Calu3 (cell line): ENCODE results near the gene LRRC1. TPM values are rescaled to one million over a fixed set of nuclear protein-coding genes. Genes with fewer than 3 reads are reported as not detected.

Experiments used
- BruUV-seq: library from RNA; stranded (reverse); fragments of 400-500 nt; replicated peaks from 2 replicates; lab custom pipeline; 2021; lab: Mats Ljungman, UMichigan
- CTCF ChIA-PET: fragments of 300-600 bp; sonication (Branson Sonifier 250); formaldehyde crosslinking; loops from one replicate; lab custom pipeline; 2022; ENCODE audit warnings: antibody characterized with exemption; lab: Charles Lee
- DNase-seq: peaks from one replicate; pipeline ENCODE4 v3.0.0; 2022
- H3K27ac Mint-ChIP-seq: one replicate; pipeline ENCODE4 v1.8.0; 2022; ENCODE audit warnings: mixed read lengths; ENCODE audit not compliant: unreplicated experiment
- H3K27me3 Mint-ChIP-seq: one replicate; pipeline ENCODE4 v1.8.0; 2022; ENCODE audit warnings: mixed read lengths; ENCODE audit not compliant: unreplicated experiment
- H3K36me3 Mint-ChIP-seq: one replicate; pipeline ENCODE4 v1.8.0; 2022; ENCODE audit warnings: mild to moderate bottlenecking, moderate library complexity, mixed read lengths; ENCODE audit not compliant: insufficient read depth, unreplicated experiment
- H3K4me1 Mint-ChIP-seq: one replicate; pipeline ENCODE4 v1.8.0; 2022; ENCODE audit warnings: mild to moderate bottlenecking, low read depth, mixed read lengths; ENCODE audit not compliant: unreplicated experiment
- H3K4me3 Mint-ChIP-seq: one replicate; pipeline ENCODE4 v1.8.0; 2022; ENCODE audit warnings: mild to moderate bottlenecking, low read depth, moderate library complexity, mixed read lengths; ENCODE audit not compliant: unreplicated experiment
- H3K9me3 Mint-ChIP-seq: one replicate; pipeline ENCODE4 v1.8.0; 2022; ENCODE audit warnings: low read depth, mixed read lengths; ENCODE audit not compliant: unreplicated experiment
- intact Hi-C: fragments of 100-400 bp; cut with micrococcal nuclease; formaldehyde crosslinking; loops from one replicate; pipeline ENCODE4 v1.10.0; 2022; ENCODE audit not compliant: unreplicated experiment
- total RNA-seq: library from RNA; stranded (reverse); gene quantifications from 2 replicates; pipeline ENCODE4 v1.2.3, GENCODE V29; 2022
- TF ChIP-seq, protein P1 (sequence below): fragments of 200-600 bp; IDR thresholded peaks from one replicate; pipeline ENCODE4 v1.8.0; 2022; ENCODE audit warnings: antibody characterized with exemption; ENCODE audit not compliant: unreplicated experiment

Gene LRRC1
- total RNA-seq, 1 experiment from 2014 or later, result 26.6 TPM

DNA sequence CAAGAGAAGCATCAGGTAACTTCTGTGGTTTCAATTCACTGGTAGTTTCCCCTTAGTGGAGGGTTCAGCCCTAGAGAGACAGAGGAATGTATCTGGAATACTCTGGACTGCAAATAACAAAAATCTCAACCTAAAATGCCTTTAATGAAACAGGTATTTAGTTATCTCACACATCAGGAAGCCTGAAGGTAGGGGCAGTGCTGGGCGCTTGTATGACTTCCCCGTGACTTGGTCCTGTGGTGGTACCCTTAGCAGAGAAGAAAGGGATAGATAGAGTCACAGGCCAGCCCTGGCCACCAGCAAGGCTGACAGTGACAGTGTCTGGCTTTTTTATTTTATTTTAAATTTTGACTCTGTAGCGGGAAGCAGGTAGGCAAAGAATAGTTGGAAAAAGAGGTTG, 14.9 kb downstream of the LRRC1 start:
- intact Hi-C loops, result loop anchor here (5.0 kb wide), 1 partner anchor 118 kb away; no protein-coding TSS in a partner anchor
- BruUV-seq, result no TSS peak
- H3K4me3 Mint-ChIP-seq, result no peak overlapping the region

DNA sequence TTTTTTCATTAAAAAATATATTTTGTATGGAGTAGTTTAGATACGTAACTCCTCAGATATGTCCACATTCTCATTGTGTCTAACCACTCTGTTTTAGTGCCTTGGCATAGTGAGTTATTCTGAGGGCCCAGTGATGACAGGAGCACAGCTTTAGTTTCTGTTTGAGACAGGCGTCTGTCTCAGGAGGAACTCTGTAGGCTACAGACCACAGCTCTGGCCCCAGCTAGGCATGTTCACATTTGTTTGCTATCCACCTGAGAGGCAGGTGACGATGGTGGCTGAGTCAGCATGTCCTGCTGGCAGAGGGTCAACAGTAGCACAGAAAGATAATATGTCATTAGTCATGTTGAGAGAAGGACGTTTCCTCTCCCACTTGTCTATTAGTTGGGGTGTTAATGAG, 16.3 kb downstream of the LRRC1 start:
- no TSS peak for BruUV-seq
- H3K4me1 Mint-ChIP-seq, result peaks cover 68% of the 10 kb centered on the region
- no peaks in the 10 kb centered on the region for H3K9me3 Mint-ChIP-seq
- intact Hi-C loops, result loop anchor here (5.0 kb wide), 1 partner anchor 116 kb away; no protein-coding TSS in a partner anchor
- CTCF ChIA-PET, result interaction anchor here (0.6 to 2.0 kb wide), 5 partner anchors 15 to 614 kb away, joined by 3 to 9 read pairs (median 4); partner anchors contain the start of gene LRRC1
- no peak overlapping the region for H3K27ac Mint-ChIP-seq
- TF ChIP-seq, protein P1, sequence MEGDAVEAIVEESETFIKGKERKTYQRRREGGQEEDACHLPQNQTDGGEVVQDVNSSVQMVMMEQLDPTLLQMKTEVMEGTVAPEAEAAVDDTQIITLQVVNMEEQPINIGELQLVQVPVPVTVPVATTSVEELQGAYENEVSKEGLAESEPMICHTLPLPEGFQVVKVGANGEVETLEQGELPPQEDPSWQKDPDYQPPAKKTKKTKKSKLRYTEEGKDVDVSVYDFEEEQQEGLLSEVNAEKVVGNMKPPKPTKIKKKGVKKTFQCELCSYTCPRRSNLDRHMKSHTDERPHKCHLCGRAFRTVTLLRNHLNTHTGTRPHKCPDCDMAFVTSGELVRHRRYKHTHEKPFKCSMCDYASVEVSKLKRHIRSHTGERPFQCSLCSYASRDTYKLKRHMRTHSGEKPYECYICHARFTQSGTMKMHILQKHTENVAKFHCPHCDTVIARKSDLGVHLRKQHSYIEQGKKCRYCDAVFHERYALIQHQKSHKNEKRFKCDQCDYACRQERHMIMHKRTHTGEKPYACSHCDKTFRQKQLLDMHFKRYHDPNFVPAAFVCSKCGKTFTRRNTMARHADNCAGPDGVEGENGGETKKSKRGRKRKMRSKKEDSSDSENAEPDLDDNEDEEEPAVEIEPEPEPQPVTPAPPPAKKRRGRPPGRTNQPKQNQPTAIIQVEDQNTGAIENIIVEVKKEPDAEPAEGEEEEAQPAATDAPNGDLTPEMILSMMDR, result no peak
- peak; percentile 74 for DNase-seq
- H3K36me3 Mint-ChIP-seq, result no peaks in the 10 kb centered on the region
- peak overlapping the region; percentile 19 for H3K4me3 Mint-ChIP-seq
- H3K27me3 Mint-ChIP-seq, result no peaks in the 10 kb centered on the region

More for the DNA sequence above, 14.9 kb downstream of the LRRC1 start:
- Mint-ChIP-seq H3K4me1 (peaks cover 58% of the 10 kb centered on the region), H3K27me3 (no peaks in the 10 kb centered on the region), H3K9me3 (no peaks in the 10 kb centered on the region), H3K36me3 (no peaks in the 10 kb centered on the region), H3K27ac (no peak overlapping the region)
- no peak for DNase-seq
- CTCF ChIA-PET, result interaction anchor here (1.4 kb wide), 1 partner anchor 13 kb away, joined by 3 read pairs; no protein-coding TSS in a partner anchor
- TF ChIP-seq, protein P1, result no peak

DNA sequence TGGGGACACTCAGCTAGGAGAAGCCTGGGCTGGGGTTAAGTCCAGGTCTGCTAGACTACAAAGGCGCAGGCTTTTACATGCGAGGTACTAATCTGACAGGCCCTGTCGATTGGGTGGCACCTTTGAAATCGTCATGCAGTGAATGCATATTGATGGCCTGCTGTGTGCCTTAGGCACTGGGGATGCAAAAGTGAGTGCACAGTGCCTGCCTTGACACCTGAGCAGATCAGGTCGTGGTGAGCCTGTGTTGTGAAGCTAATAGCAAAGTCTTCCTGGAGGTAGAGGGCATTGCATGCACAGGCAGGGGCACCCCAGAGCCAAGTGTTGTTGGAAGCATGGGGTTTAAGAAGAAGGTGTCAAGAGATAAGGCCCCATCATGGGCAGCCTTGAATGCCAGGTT, 16.9 kb downstream of the LRRC1 start:
- intact Hi-C loops, result loop anchor here (5.0 kb wide), 1 partner anchor 116 kb away; no protein-coding TSS in a partner anchor
- H3K27ac Mint-ChIP-seq, result no peak overlapping the region

DNA sequence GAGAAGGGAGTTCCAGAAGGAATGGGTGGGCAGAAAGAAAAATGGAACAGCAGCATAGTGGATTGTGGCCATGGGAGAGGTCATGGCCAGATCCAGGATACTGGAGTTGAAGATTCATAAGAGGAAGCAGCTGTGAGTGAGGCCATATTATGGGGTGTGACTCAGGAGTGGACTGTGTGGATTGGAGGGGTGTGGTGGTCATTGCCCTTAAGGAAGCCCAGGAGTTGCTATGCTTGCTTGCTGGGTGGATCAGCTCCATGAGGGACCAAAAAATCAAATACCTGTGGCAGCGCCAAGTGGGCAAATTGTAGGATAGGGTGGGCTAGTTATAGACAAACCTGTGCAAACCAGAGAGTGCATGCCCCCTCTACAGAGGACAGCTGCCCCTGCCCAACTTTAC, 18.3 kb downstream of the LRRC1 start:
- CTCF ChIA-PET, result interaction anchor here (0.6 to 0.7 kb wide), 2 partner anchors 1286 to 1462 kb away, joined by 3 to 6 read pairs; no protein-coding TSS in a partner anchor
- H3K36me3 Mint-ChIP-seq, result no peaks in the 10 kb centered on the region
- no peaks in the 10 kb centered on the region for H3K27me3 Mint-ChIP-seq
- intact Hi-C loops, result loop anchor here (5.0 kb wide), 1 partner anchor 114 kb away; no protein-coding TSS in a partner anchor
- peak; percentile 17 for DNase-seq
- peaks cover 62% of the 10 kb centered on the region for H3K4me1 Mint-ChIP-seq
- peak overlapping the region; percentile 33 for H3K27ac Mint-ChIP-seq
- no TSS peak for BruUV-seq
- H3K9me3 Mint-ChIP-seq, result no peaks in the 10 kb centered on the region
- TF ChIP-seq, protein P1, result no peak
- H3K4me3 Mint-ChIP-seq, result no peak overlapping the region

More for the DNA sequence above, 16.9 kb downstream of the LRRC1 start:
- DNase-seq, result no peak
- Mint-ChIP-seq H3K4me1 (peaks cover 68% of the 10 kb centered on the region), H3K4me3 (no peak overlapping the region), H3K27me3 (no peaks in the 10 kb centered on the region), H3K9me3 (no peaks in the 10 kb centered on the region), H3K36me3 (no peaks in the 10 kb centered on the region)
- TF ChIP-seq, protein P1, result no peak
- BruUV-seq, result no TSS peak
- CTCF ChIA-PET, result interaction anchor here (1.0 to 2.0 kb wide), 2 partner anchors 20 to 144 kb away, joined by 3 to 9 read pairs; no protein-coding TSS in a partner anchor
